ENCODE results near the gene CYP24A1. TPM values are rescaled to one million over a fixed set of nuclear protein-coding genes. Genes with fewer than 3 reads are reported as not detected.

Gene CYP24A1
- polyA plus RNA-seq, 1 of the 3 experiments (the other 2 are of a cell fraction) = 8.8 TPM

DNA sequence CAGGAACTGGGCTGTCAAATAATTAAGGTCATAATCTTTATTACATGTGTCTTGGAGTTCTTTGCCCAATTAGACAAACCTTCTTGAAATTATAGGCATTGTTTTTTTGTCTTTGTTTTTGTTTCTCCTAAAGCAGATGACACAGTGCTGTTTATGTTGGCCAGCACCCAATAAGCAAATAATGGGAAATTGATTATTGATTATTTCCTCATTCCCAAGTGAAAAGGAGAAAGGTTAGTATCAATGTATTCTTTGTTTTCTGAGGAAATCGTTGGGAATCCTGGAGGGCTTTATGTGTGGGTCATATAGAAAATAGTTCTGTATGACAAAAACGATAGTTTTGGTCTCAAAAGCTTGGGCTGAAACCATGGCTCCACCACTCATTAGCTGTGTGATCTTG is 4.5 kb upstream of the CYP24A1 start:
- Histone ChIP-seq H3K27ac (ENCODE audit: low read depth in 2 of 2, low read length in 1 of 2) (no peak overlapping the region), H3K9ac (no peak overlapping the region), H3K27me3 (ENCODE audit: insufficient read depth) (peaks cover 8% of the 10 kb centered on the region; the same call in 1 of the 2 replicates), H3K9me2 (no peaks in the 10 kb centered on the region), H3F3A (replicated peaks; ENCODE audit: insufficient read depth) (peaks cover 10% of the 10 kb centered on the region), H3K4me3 (ENCODE audit: low read depth in 2 of 2, low read length in 1 of 2) (no peak overlapping the region), H3K4me2 (no peak overlapping the region), H4K20me1 (ENCODE audit: insufficient read depth) (no peaks in the 10 kb centered on the region), H3K36me3 (replicated peaks in 1 of 2; ENCODE audit: control insufficient read depth in 1 of 2, insufficient read depth in 2 of 2, low read length in 1 of 2) (no peaks in the 10 kb centered on the region), H3K9me3 (no peaks in the 10 kb centered on the region), H2AFZ (ENCODE audit: low read depth) (no peak overlapping the region), H3K4me1 (ENCODE audit: control insufficient read depth in 1 of 2, insufficient read depth in 2 of 2, low read depth in 1 of 2, low read length in 1 of 2) (peaks cover 0 to 7% of the 10 kb centered on the region in 2 experiments; a peak in 1 of 4 replicates), H3K79me2 (ENCODE audit: insufficient read depth) (no peaks in the 10 kb centered on the region)
- 29% methylated on average over 2 of the region's 2 CpGs for WGBS (ENCODE audit: low lambda C conversion rate)
- ChIA-PET POLR2A (no interaction called here), CTCF (interaction anchor here (1.4 to 1.8 kb wide), 2 partner anchors 21 to 29 kb away, joined by 3 to 7 read pairs; no protein-coding TSS in a partner anchor)
- no peak for DNase-seq
- TF ChIP-seq FOXJ3 (CRISPR knock-in tag; IDR thresholded peaks at IDR 0.05) = no peak
- TF ChIP-seq EZH2phosphoT487 (IDR thresholded peaks at IDR 0.05; ENCODE audit: borderline replicate concordance, low read depth) = no peak
- TF ChIP-seq GABPA (IDR thresholded peaks at IDR 0.05; ENCODE audit: low read depth) = no peak
- no peak for TF ChIP-seq CHD2 (IDR thresholded peaks at IDR 0.05; ENCODE audit: low read length, partially characterized antibody)
- no peak for TF ChIP-seq POLR2AphosphoS5 (IDR thresholded peaks at IDR 0.05; ENCODE audit: low read depth, low read length)
- TF ChIP-seq, protein P1, sequence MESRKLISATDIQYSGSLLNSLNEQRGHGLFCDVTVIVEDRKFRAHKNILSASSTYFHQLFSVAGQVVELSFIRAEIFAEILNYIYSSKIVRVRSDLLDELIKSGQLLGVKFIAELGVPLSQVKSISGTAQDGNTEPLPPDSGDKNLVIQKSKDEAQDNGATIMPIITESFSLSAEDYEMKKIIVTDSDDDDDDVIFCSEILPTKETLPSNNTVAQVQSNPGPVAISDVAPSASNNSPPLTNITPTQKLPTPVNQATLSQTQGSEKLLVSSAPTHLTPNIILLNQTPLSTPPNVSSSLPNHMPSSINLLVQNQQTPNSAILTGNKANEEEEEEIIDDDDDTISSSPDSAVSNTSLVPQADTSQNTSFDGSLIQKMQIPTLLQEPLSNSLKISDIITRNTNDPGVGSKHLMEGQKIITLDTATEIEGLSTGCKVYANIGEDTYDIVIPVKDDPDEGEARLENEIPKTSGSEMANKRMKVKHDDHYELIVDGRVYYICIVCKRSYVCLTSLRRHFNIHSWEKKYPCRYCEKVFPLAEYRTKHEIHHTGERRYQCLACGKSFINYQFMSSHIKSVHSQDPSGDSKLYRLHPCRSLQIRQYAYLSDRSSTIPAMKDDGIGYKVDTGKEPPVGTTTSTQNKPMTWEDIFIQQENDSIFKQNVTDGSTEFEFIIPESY (IDR thresholded peaks at IDR 0.05; ENCODE audit: borderline replicate concordance, low read depth) = no peak
- TF ChIP-seq, protein P2, sequence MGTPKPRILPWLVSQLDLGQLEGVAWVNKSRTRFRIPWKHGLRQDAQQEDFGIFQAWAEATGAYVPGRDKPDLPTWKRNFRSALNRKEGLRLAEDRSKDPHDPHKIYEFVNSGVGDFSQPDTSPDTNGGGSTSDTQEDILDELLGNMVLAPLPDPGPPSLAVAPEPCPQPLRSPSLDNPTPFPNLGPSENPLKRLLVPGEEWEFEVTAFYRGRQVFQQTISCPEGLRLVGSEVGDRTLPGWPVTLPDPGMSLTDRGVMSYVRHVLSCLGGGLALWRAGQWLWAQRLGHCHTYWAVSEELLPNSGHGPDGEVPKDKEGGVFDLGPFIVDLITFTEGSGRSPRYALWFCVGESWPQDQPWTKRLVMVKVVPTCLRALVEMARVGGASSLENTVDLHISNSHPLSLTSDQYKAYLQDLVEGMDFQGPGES (IDR thresholded peaks at IDR 0.05; ENCODE audit: low read depth, low read length) = no peak
- no peak for TF ChIP-seq ELF1 (IDR thresholded peaks at IDR 0.05)
- no peak for TF ChIP-seq RAD21 (IDR thresholded peaks at IDR 0.05; ENCODE audit: low read length)
- no peak for TF ChIP-seq MEF2A (IDR thresholded peaks at IDR 0.05; ENCODE audit: borderline replicate concordance, low read depth)
- no peak for TF ChIP-seq RFX5 (IDR thresholded peaks at IDR 0.05; ENCODE audit: low read length)
- TF ChIP-seq, protein P3, sequence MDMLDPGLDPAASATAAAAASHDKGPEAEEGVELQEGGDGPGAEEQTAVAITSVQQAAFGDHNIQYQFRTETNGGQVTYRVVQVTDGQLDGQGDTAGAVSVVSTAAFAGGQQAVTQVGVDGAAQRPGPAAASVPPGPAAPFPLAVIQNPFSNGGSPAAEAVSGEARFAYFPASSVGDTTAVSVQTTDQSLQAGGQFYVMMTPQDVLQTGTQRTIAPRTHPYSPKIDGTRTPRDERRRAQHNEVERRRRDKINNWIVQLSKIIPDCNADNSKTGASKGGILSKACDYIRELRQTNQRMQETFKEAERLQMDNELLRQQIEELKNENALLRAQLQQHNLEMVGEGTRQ (IDR thresholded peaks at IDR 0.05; ENCODE audit: borderline replicate concordance, low read depth, low read length) = no peak
- no peak for TF ChIP-seq YY1 (IDR thresholded peaks at IDR 0.05; ENCODE audit: low read depth)

DNA sequence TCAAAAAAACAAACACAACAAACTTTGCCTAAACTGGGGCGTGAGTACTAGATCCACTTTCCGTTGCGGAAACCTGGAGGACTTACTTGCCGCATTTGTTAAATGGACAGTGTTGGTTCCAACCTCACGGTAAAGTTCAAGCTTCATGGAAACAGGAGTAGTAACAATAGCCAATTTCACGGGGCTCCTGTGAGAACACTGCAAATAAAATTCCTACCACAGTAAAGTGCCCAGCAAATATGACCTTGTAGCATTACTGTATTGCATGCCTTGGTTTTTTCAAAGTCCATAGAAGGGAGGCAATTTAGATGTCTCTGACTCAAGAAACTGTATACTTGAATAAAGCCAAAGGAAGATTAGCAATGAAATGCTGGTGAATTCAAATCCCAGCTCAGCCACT is 3.6 kb upstream of the CYP24A1 start:
- CTCF ChIA-PET = interaction anchor here (0.8 to 1.8 kb wide), 2 partner anchors 11 to 22 kb away, joined by 3 to 7 read pairs; no protein-coding TSS in a partner anchor
- Histone ChIP-seq H3K9me3 (no peaks in the 10 kb centered on the region), H4K20me1 (ENCODE audit: insufficient read depth) (no peaks in the 10 kb centered on the region), H3K9ac (no peak overlapping the region), H3F3A (replicated peaks; ENCODE audit: insufficient read depth) (peaks cover 12% of the 10 kb centered on the region), H3K9me2 (no peaks in the 10 kb centered on the region), H3K27ac (ENCODE audit: low read depth in 2 of 2, low read length in 1 of 2) (no peak overlapping the region), H3K36me3 (replicated peaks in 1 of 2; ENCODE audit: control insufficient read depth in 1 of 2, insufficient read depth in 2 of 2, low read length in 1 of 2) (no peaks in the 10 kb centered on the region), H3K4me1 (ENCODE audit: control insufficient read depth in 1 of 2, insufficient read depth in 2 of 2, low read depth in 1 of 2, low read length in 1 of 2) (peaks cover 0 to 12% of the 10 kb centered on the region in 2 experiments; a peak in 1 of 4 replicates), H3K27me3 (ENCODE audit: insufficient read depth) (peaks cover 17% of the 10 kb centered on the region; the same call in 1 of the 2 replicates), H3K79me2 (ENCODE audit: insufficient read depth) (no peaks in the 10 kb centered on the region), H3K4me2 (no peak overlapping the region), H3K4me3 (ENCODE audit: low read depth in 2 of 2, low read length in 1 of 2) (no peak overlapping the region), H2AFZ (ENCODE audit: low read depth) (no peak overlapping the region)
- DNase-seq = no peak
- WGBS (ENCODE audit: low lambda C conversion rate) = 67% methylated on average over 6 of the region's 6 CpGs
- POLR2A ChIA-PET = no interaction called here
- TF ChIP-seq TEAD4 (IDR thresholded peaks at IDR 0.05; ENCODE audit: borderline replicate concordance, insufficient read depth) (no peak), TCF12 (IDR thresholded peaks at IDR 0.05) (no peak), MEF2A (IDR thresholded peaks at IDR 0.05; ENCODE audit: borderline replicate concordance, low read depth) (no peak), TAF1 (IDR thresholded peaks at IDR 0.05; ENCODE audit: borderline replicate concordance, low read depth, low read length) (no peak), RXRA (IDR thresholded peaks at IDR 0.05; ENCODE audit: borderline replicate concordance, low read depth) (no peak)
- TF ChIP-seq, protein P4, sequence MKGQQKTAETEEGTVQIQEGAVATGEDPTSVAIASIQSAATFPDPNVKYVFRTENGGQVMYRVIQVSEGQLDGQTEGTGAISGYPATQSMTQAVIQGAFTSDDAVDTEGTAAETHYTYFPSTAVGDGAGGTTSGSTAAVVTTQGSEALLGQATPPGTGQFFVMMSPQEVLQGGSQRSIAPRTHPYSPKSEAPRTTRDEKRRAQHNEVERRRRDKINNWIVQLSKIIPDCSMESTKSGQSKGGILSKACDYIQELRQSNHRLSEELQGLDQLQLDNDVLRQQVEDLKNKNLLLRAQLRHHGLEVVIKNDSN (IDR thresholded peaks at IDR 0.05; ENCODE audit: borderline replicate concordance, low read depth) = no peak
- TF ChIP-seq, protein P3 (IDR thresholded peaks at IDR 0.05; ENCODE audit: borderline replicate concordance, low read depth, low read length) = no peak
- TF ChIP-seq, protein P5, sequence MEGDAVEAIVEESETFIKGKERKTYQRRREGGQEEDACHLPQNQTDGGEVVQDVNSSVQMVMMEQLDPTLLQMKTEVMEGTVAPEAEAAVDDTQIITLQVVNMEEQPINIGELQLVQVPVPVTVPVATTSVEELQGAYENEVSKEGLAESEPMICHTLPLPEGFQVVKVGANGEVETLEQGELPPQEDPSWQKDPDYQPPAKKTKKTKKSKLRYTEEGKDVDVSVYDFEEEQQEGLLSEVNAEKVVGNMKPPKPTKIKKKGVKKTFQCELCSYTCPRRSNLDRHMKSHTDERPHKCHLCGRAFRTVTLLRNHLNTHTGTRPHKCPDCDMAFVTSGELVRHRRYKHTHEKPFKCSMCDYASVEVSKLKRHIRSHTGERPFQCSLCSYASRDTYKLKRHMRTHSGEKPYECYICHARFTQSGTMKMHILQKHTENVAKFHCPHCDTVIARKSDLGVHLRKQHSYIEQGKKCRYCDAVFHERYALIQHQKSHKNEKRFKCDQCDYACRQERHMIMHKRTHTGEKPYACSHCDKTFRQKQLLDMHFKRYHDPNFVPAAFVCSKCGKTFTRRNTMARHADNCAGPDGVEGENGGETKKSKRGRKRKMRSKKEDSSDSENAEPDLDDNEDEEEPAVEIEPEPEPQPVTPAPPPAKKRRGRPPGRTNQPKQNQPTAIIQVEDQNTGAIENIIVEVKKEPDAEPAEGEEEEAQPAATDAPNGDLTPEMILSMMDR (IDR thresholded peaks at IDR 0.05) = no peak

Data from SK-N-SH (cell line).